ENCODE data around the gene CAPN9. TPM values are rescaled to one million over a fixed set of nuclear protein-coding genes. Genes with fewer than 3 reads are reported as not detected.
"Not testable (repeated sequence)": the region's sequence is repeated elsewhere in the genome, so short reads cannot be mapped to it uniquely, and the experiment has no call there.

The CAPN9 gene
- total and polyA plus RNA-seq, 3 experiments from 2014 or later: not detected

DNA sequence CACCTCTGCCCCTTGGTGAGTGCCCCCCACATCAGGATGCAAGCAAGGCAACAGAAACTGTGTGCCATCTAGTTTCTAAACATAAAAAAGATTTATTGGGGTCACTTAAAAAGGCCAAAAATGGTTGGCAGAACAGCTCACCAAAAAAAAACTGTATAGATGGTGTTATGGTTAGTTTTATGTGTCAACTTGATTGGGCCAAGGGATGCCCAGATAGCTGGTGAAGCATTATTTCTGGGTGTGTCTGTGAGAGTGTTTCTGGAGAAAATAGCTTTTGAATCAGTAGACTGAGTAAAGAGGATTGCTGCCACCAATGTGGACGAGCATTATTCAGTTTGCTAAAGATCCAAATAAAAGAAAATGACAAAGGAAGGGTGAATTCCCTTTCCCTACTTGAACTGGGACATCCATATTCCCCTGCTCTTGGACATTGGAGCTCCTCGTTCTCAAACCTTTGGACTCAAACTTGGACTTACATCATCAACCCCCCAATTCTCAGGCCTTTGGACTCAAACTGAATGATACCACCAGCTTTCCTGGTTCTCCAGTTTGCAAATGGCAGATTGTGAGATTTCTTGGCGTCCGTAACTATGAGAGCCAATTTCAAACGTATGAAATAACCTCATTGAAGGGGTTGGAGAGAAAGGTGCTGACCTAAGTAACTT lies 16.9 kb downstream of the CAPN9 start:
- Mint-ChIP-seq H3K4me3 (no peak overlapping the region), H3K4me1 (no peaks in the 10 kb centered on the region), H3K27me3 (peaks cover 4 to 21% of the 10 kb centered on the region in 2 donors), H3K27ac (no peak overlapping the region), H3K9me3 (no peaks in the 10 kb centered on the region), H3K36me3 (no peaks in the 10 kb centered on the region)
- Histone ChIP-seq H3K36me3 (ENCODE audit: insufficient read depth, low read length) (no peaks in the 10 kb centered on the region), H3K4me3 (ENCODE audit: low read length) (no peak overlapping the region), H3K4me1 (ENCODE audit: insufficient read depth, low read length) (no peaks in the 10 kb centered on the region), H3K27me3 (ENCODE audit: insufficient read depth, low read length, poor library complexity, severe bottlenecking) (peaks cover 7% of the 10 kb centered on the region), H3K9me3 (ENCODE audit: low read length) (no peaks in the 10 kb centered on the region), H3K27ac (ENCODE audit: low read depth, low read length) (no peak overlapping the region)
- POLR2A ChIA-PET: no interaction called here
- CTCF ChIA-PET: no interaction called here
- DNase-seq: no peak

- Mint-ChIP-seq H3K9me3 (peaks cover 0 to 5% (median 0%) of the 10 kb centered on the region in 5 donors), H3K4me1 (no peaks in the 10 kb centered on the region), H3K36me3 (no peaks in the 10 kb centered on the region), H3K4me3 (no peak overlapping the region), H3K27ac (no peak overlapping the region), H3K27me3 (peaks cover 5 to 10% of the 10 kb centered on the region in 2 donors)
- H3K9me3 ChIP-seq (ENCODE audit: low read length): no peaks in the 10 kb centered on the region
- H3K4me1 ChIP-seq (ENCODE audit: insufficient read depth, low read length): no peaks in the 10 kb centered on the region
- H3K27ac ChIP-seq (ENCODE audit: low read depth, low read length): no peak overlapping the region
- DNase-seq: no peak
- H3K36me3 ChIP-seq (ENCODE audit: insufficient read depth, low read length): no peaks in the 10 kb centered on the region
- H3K27me3 ChIP-seq (ENCODE audit: insufficient read depth, low read length, poor library complexity, severe bottlenecking): peaks cover 3% of the 10 kb centered on the region
- ChIA-PET POLR2A (no interaction called here), CTCF (no interaction called here)
- no peak overlapping the region for H3K4me3 ChIP-seq (ENCODE audit: low read length)
Observed at GRCh38 chr1:230766318-230766717, 19.1 kb downstream of the CAPN9 start.

DNA sequence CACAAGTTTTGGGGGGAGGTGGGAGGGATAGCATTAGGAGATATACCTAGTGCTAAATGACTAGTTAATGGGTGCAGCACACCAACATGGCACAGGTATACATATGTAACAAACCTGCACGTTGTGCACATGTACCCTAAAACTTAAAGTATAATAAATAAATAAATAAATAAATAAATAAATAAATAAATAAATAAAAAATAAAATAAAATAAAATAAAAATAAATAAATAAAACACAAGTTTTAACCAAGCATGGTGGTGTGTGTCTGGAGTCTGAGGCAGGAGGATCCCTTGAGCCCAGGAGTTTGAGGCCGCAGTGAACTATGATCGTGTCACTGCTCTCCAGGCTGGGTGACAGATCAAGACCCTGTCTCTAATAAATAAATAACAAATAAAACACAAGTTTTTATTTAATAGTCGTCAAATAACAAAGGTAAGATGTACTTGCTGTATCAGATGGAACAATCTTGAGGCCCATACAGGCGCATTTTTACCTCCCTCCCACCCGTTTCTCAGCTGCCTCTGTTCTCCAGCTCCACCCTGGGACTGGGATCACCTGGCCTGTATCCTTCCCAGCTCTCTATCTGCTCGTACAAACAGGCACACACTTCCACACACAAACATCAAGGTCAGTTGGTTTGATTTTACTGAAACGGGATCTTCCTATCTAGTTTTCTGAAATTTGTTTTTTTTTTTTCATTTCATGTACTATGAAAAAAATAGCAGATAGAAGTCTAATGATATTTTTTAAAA lies 20.8 kb downstream of the CAPN9 start:
- CTCF ChIA-PET, H3K9me3 Mint-ChIP-seq, POLR2A ChIA-PET: not testable (repeated sequence)

GRCh38 chr1:230768903-230769570 lies 21.8 kb downstream of the CAPN9 start:
- Mint-ChIP-seq H3K4me1 (no peaks in the 10 kb centered on the region), H3K27ac (peak overlapping the region in 1 of 8 donors; percentile 42), H3K27me3 (peaks cover 3 to 7% of the 10 kb centered on the region in 2 donors), H3K36me3 (no peaks in the 10 kb centered on the region), H3K4me3 (no peak overlapping the region), H3K9me3 (peaks cover 0 to 5% (median 0%) of the 10 kb centered on the region in 5 donors)
- POLR2A ChIA-PET: no interaction called here
- Histone ChIP-seq H3K27me3 (ENCODE audit: insufficient read depth, low read length, poor library complexity, severe bottlenecking) (no peaks in the 10 kb centered on the region), H3K36me3 (ENCODE audit: insufficient read depth, low read length) (no peaks in the 10 kb centered on the region), H3K9me3 (ENCODE audit: low read length) (no peaks in the 10 kb centered on the region), H3K4me1 (ENCODE audit: insufficient read depth, low read length) (no peaks in the 10 kb centered on the region), H3K27ac (ENCODE audit: low read depth, low read length) (no peak overlapping the region), H3K4me3 (ENCODE audit: low read length) (no peak overlapping the region)
- DNase-seq: no peak
- CTCF ChIA-PET: no interaction called here

More for the DNA sequence above, 20.8 kb downstream of the CAPN9 start:
- not testable (repeated sequence) for H3K9me3 ChIP-seq (ENCODE audit: low read length); DNase-seq; H3K27ac Mint-ChIP-seq; H3K27me3 ChIP-seq (ENCODE audit: insufficient read depth, low read length, poor library complexity, severe bottlenecking); H3K4me1 ChIP-seq (ENCODE audit: insufficient read depth, low read length); H3K36me3 Mint-ChIP-seq; H3K4me1 Mint-ChIP-seq; H3K27me3 Mint-ChIP-seq; H3K4me3 ChIP-seq (ENCODE audit: low read length); H3K4me3 Mint-ChIP-seq; H3K27ac ChIP-seq (ENCODE audit: low read depth, low read length); H3K36me3 ChIP-seq (ENCODE audit: insufficient read depth, low read length)

DNA sequence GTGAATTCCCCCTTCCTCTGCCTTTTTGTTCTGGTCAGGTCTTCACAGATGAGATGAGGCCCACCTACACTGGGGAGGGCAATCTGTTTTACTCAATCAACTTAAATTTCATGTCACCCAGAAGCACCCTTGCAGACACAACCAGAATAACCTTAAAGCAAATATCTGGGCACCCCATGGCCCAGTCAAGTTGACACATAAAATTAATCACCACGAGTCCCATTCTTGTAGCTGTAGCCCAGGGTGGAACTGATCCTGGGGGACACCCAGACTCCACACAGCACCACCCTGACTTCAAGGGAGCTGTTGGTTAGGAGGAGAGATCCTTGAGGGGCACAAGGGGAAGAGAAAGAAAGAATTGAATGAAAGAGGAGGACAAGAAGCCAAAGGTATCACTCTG lies 23.1 kb downstream of the CAPN9 start:
- Histone ChIP-seq H3K27me3 (ENCODE audit: insufficient read depth, low read length, poor library complexity, severe bottlenecking) (no peaks in the 10 kb centered on the region), H3K9me3 (ENCODE audit: low read length) (no peaks in the 10 kb centered on the region), H3K4me1 (ENCODE audit: insufficient read depth, low read length) (no peaks in the 10 kb centered on the region), H3K4me3 (ENCODE audit: low read length) (no peak overlapping the region), H3K36me3 (ENCODE audit: insufficient read depth, low read length) (no peaks in the 10 kb centered on the region), H3K27ac (ENCODE audit: low read depth, low read length) (no peak overlapping the region)
- DNase-seq: no peak
- POLR2A ChIA-PET: no interaction called here
- H3K4me1 Mint-ChIP-seq: peaks cover 0 to 1% (median 0%) of the 10 kb centered on the region in 3 donors
- peaks cover 0 to 5% (median 0%) of the 10 kb centered on the region in 5 donors for H3K9me3 Mint-ChIP-seq
- CTCF ChIA-PET: no interaction called here
- H3K4me3 Mint-ChIP-seq: no peak overlapping the region
- peak overlapping the region in 1 of 8 donors; percentile 23 for H3K27ac Mint-ChIP-seq
- no peaks in the 10 kb centered on the region for H3K36me3 Mint-ChIP-seq
- H3K27me3 Mint-ChIP-seq: peaks cover 5 to 7% of the 10 kb centered on the region in 2 donors

GRCh38 chr1:230771773-230772354 lies 24.7 kb downstream of the CAPN9 start:
- POLR2A ChIA-PET: no interaction called here
- peaks cover 0 to 1% (median 0%) of the 10 kb centered on the region in 3 donors for H3K4me1 Mint-ChIP-seq
- CTCF ChIA-PET: no interaction called here

GRCh38 chr1:230772457-230773395 lies 25.5 kb downstream of the CAPN9 start:
- ChIA-PET CTCF (no interaction called here), POLR2A (no interaction called here)
- no peak overlapping the region for H3K4me3 Mint-ChIP-seq
- Histone ChIP-seq H3K36me3 (ENCODE audit: insufficient read depth, low read length) (no peaks in the 10 kb centered on the region), H3K4me3 (ENCODE audit: low read length) (no peak overlapping the region), H3K27me3 (ENCODE audit: insufficient read depth, low read length, poor library complexity, severe bottlenecking) (no peaks in the 10 kb centered on the region), H3K4me1 (ENCODE audit: insufficient read depth, low read length) (no peaks in the 10 kb centered on the region), H3K27ac (ENCODE audit: low read depth, low read length) (no peak overlapping the region), H3K9me3 (ENCODE audit: low read length) (no peaks in the 10 kb centered on the region)
- H3K36me3 Mint-ChIP-seq: no peaks in the 10 kb centered on the region
- peaks cover 0 to 1% (median 0%) of the 10 kb centered on the region in 3 donors for H3K4me1 Mint-ChIP-seq
- peaks cover 0 to 5% (median 0%) of the 10 kb centered on the region in 5 donors for H3K9me3 Mint-ChIP-seq
- DNase-seq: no peak
- no peak overlapping the region for H3K27ac Mint-ChIP-seq
- H3K27me3 Mint-ChIP-seq: peaks cover 6 to 7% of the 10 kb centered on the region in 2 donors

More at GRCh38 chr1:230771773-230772354, 24.7 kb downstream of the CAPN9 start:
- Mint-ChIP-seq H3K36me3 (no peaks in the 10 kb centered on the region), H3K9me3 (peaks cover 0 to 5% (median 0%) of the 10 kb centered on the region in 5 donors), H3K27me3 (peaks cover 6 to 7% of the 10 kb centered on the region in 2 donors), H3K27ac (no peak overlapping the region), H3K4me3 (no peak overlapping the region)
- no peaks in the 10 kb centered on the region for H3K27me3 ChIP-seq (ENCODE audit: insufficient read depth, low read length, poor library complexity, severe bottlenecking)
- H3K9me3 ChIP-seq (ENCODE audit: low read length): no peaks in the 10 kb centered on the region
- no peak overlapping the region for H3K4me3 ChIP-seq (ENCODE audit: low read length)
- no peak for DNase-seq
- no peaks in the 10 kb centered on the region for H3K36me3 ChIP-seq (ENCODE audit: insufficient read depth, low read length)
- no peaks in the 10 kb centered on the region for H3K4me1 ChIP-seq (ENCODE audit: insufficient read depth, low read length)
- no peak overlapping the region for H3K27ac ChIP-seq (ENCODE audit: low read depth, low read length)
